ENCODE measurements around the gene PILRA.
A peak's percentile ranks its signal among the peaks of the same experiment; 100 is the strongest.
"Not testable (repeated sequence)": the region's sequence is repeated elsewhere in the genome, so short reads cannot be mapped to it uniquely, and the experiment has no call there.

Gene PILRA

DNA sequence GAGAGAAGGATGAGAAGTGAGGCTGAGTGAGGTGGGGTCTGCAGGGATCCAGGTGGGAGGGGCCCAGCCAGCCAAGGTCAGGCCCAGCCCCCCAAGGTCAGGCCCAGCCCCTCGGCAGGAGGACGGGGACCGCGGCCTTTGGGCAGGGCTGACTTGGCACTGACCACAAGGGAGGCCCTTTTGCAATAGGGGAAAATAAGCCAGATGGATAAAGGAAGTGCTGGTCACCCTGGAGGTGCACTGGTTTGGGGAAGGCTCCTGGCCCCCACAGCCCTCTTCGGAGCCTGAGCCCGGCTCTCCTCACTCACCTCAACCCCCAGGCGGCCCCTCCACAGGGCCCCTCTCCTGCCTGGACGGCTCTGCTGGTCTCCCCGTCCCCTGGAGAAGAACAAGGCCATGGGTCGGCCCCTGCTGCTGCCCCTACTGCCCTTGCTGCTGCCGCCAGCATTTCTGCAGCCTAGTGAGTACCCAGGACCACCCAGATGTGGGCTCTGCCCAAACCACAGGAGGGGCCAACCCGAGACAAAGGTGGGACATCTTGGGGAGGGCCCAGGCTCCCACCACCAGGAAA lies at the start of gene PILRA:
TSS of gene PILRA (plus strand) at position 227 of the 571 bp plus-strand sequence. CDS start at position 397, 170 bp downstream.
- DNase-seq: no peak

DNA sequence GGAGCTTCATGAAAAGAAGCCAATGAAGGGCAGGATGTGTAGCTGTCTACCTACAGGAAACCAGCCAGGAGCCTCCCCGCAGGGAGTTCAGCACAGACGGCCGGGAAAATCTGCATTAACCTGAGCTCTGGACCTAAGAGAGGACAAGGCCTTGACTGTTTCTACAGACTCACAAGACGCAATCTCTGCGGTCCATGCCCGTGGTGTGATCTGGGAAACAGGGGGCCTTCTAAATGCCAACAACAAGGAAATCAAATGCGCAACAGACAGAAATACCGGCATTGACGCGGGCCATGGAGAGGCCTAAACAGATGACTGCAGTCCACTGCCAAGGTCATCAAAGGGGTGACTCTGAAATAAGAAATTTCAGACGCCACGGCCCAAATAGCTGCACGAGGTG lies 49.1 kb upstream of the PILRA start:
- DNase-seq: not testable (repeated sequence)

DNA sequence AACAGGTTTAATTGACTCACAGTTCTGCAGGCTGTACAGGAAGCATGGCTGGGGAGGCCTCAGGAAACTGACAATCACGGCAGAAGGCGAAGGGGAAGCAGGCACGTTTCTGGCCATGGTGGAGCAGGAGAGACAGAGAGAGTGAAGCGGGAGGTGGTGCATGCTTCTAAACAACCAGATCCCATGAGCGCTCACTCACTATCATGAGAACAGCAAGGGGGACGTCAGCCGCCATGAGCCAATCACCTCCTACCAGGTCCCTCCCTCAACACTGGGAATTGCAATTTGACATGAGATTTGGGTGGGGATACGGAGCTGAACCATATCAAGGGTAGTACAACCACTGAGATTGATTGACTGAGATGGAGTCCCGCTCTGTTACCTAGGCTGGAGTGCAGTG lies 47.6 kb upstream of the PILRA start:
- DNase-seq: not testable (repeated sequence)

DNA sequence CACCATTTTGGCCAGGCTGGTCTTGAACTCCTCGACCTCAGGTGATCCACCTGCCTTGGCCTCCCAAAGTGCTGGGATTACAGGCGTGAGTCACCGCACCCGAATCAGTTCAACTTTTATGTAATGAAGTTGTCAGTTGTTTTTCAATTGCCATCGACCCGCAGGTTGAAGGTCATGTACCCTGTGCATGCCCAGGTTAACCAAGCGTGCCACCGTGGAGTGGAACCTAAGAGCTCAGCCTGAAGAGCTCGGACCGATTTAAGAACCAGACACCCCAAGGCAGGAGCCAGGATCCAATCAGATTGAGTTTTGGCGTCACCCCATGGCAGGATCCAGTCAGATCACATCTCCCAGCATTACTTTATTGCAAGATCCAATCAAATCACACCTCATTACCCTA lies 46.4 kb upstream of the PILRA start:
- DNase-seq: not testable (repeated sequence)

DNA sequence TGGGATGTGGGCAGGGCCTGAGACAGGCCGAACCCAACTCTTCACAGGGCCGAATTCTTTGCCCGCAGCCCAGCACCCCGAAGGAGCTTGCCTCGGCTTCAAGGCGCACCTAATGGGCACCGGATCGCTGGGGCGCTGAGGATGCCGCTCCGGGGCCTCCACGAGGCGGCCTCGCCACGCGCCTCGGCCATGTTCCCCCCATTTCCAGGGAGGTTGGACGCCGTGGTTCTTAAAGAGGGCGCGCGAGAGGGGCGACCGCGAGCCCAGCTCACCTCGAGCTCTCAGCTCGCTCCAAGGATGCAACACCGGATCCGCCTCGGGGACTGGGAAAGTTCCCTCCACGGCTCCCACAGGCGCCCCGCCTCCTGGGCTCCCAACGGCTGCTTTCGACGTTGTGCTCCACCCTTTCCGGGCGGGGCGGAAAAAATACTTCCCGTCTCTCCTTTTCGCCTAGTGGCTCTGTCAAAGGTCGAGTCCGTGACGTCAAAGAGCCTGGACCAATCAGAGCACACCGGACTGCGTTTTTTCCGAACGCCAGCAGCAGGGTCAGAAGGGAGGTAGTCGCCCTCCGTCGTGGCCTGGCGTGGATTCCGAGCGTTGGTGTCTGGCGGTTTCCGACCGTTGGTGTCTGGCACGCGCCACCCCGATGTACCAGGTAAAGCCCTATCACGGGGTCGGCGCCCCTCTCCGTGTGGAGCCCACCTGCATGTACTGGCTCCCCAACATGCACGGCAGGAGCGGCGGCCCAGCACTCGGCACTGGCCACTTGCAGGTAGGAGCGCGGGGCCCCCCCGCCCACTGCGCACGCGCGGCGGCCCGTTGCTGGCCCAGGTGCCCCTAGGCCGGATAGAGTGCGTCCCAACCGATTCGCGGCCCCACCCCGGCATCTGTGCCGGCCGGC lies 37.5 kb upstream of the PILRA start:
- DNase-seq: peak; percentile 73

DNA sequence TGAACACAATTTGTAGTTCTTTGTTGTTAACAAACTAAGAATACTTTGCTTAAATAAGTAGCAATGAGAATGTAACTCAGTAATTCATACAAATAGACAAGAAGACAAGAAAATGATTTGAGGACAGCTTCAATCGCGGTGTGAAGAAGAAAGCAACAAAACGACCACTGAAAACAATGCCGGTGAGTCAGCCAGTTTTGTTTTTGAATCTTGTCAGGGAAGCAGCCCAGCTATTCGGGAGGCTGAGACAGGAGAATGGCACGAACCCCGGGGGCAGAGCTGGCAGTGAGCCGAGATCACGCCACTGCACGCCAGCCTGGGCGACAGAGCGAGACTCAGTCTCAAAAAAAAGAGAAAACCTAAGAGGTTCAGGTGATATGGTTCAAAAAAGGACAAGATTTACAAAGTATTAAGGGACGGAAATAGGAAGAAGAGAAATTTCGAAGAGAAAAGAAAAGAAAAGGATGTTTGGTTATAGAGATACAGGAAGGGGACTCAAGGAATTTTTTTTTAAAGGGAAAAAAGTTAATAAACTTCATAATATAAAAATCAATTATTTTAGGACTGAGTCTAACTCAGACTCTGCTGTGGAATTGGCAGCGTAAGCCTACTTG lies 35.1 kb upstream of the PILRA start:
- not testable (repeated sequence) for DNase-seq

DNA sequence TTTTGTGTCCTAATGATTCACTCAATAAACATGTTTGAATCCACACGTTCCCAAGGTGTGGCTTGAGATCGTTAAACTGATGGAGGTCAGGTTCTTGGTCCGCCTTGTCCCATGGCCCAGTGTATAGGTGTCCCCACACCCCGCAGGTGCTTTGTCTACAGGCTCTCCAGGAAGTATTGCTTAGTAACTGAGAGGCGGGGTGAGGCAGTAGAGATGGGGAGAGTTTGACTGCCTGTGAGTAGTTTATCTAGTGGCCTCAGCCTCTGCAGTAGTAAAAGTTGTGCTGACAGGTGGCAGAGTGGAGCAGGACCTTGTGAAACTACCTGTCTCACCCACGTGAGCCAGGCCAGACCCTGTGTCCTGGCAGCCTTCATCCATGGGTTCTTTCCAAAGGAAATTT lies 32.0 kb upstream of the PILRA start:
- DNase-seq: not testable (repeated sequence)

DNA sequence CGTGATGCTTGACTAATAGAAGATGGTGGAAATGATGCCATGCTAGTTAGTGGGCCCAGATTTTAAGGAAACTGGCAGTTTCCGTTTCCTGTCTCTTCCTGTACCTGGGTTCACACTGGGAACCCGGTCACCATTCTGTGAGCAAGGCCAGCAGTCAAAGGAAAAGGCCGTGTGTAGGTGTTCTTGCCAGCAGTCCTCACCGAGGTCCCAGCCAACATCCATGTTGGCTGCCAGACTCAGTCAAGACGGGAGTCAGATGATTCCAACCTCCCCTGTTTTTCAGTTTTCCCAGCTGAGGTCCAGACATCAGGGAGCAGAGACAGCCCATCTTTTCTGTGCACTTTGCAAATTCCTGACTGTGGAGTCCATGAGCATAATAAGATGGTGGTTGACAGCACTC lies 30.5 kb upstream of the PILRA start:
- no peak for DNase-seq

DNA sequence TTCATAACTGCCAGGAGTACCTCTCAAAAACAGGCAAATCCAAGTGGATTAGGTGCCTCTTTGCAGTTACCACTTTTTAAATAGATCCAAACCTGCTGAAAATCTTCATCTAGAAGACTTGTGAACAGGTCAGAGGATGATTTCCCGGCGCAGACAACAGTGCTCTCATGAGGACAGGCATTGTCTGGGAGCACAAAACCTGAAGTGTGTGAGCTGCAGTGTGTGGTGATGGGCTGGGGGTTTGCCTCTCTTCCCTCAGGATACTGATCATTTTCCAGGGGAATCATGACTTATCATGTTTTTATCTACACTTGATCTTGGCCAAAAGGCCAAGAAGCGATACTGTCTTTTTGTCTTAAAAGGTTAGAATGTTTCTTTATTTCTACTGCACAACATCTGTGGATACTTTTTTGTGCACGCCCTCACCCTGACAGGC lies 29.1 kb upstream of the PILRA start:
- not testable (repeated sequence) for DNase-seq

DNA sequence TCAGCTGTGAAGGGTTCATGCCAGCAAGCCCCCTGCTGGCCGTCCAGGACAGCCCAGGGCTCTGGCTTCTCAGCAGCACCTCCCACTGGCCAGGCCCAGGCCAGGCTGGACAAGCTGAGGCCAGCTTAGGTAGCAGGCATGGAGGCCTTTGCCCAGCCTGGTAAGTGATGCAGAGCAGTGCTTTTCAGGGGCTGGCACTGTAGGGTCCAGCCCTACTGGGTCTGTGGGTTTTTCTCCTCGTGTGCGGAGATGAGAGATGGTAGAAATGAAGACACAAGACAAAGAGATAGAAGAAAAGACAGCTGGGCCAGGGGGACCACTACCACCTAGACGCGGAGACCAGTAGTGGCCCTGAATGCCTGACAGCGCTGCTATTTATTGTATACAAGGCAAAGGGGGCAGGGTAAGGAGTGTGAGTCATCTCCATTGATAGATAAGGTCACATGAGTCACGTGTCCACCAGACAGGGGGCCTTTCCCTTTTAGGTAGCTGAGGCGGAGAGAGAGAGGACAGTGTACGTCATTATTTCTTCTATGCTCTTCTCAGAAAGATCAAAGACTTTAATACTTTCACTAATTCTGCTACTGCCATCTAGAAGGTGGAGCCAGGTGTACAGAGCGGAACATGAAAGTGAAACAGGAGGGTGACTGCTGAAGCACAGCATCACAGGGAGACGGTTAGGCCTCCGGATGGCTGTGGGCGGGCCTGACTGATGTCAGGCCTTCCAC lies 28.6 kb upstream of the PILRA start:
- not testable (repeated sequence) for DNase-seq

DNA sequence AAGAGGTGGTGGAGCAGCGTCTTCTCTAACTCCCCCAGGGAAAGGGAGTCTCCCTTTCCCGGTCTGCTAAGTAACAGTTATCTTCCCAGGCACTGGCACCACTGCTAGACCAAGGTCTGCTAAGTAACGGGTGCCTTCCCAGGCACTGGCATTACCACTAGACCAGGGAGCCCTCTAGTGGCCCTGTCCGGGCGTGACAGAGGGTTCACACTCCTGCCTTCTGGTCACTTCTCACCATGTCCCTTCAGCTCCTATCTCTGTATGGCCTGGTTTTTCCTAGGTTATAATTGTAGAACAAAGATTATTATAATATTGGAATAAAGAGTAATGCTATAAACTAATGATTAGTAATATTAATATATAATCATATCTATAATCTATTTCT lies 28.0 kb upstream of the PILRA start:
- not testable (repeated sequence) for DNase-seq

DNA sequence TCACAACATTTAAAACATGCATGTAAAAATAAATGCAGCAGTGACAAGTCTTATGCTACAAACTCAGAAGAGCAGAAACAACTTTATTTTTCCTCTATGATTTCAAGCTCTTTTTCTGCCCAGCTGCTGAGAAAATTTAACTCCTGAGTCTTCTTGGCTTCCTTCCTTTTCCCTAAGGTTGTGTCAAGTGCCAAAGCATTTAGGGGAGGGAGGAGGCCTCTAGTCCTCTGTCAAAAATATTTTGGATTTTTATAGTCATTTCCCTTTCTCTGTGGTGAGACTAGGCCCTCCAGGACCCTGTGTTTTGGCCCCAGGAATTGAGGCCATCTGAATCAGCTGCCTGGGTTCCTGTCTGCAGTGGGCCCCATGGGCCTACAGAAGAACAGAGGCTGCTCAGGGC lies 26.4 kb upstream of the PILRA start:
- DNase-seq: no peak

DNA sequence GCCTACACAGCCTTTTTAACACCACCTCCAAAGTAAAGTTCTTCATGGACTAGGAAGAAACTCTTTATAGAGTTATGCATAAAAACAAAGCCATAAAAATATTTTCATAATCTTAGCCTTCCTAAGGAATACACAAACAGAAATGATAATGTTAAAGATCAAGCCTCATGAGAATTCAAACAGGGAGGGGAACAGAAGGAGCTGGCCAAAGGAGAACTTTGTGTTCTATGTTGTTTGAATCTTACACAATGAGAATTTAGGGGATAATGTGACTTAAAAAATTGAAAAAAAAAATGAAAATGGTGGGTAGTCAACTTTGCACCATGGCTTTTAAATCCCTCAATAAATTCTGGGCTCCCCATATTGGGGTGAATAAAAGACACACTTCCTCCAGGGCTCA lies 24.5 kb upstream of the PILRA start:
- DNase-seq: no peak

DNA sequence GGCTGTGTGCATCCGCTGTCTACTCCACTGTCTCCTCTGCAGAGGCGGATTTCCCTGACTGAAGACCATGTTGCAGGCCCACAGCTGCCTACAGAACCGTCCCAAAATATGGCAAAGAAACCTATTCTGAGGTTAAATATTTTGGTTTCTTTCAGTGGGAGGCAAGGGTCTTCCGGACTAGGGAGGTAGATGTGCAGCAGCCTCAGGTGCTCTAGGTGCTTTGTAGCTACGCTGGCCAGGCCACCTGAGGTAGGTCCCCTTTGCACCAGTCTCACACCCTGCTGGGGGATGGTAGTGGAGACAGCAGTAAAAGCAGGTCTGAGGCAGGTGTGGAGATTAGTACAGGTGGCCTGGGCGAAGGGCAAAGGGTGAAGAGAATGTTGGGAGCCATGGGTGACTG lies 23.5 kb upstream of the PILRA start:
- no peak for DNase-seq

DNA sequence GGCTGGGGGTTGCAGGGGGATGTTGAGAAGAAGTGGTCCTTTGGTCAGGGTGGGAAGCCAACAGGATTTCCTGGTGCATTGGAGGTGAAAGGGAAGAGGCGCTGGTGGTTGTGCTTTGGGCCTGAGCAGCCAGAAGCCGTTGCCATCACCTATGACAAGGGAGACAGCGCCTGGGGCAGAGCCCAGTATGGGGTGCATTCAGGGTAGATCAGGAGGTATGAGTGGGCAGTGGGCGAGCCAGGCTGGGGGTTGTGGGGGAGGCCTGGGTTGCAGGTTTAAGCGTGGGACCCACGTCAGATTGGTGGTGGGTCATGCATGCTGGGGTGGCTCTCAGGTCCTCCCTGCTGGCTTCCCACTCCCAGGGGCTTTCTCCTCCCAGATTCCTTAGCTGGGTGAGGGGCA lies 21.6 kb upstream of the PILRA start:
- DNase-seq: no peak

DNA sequence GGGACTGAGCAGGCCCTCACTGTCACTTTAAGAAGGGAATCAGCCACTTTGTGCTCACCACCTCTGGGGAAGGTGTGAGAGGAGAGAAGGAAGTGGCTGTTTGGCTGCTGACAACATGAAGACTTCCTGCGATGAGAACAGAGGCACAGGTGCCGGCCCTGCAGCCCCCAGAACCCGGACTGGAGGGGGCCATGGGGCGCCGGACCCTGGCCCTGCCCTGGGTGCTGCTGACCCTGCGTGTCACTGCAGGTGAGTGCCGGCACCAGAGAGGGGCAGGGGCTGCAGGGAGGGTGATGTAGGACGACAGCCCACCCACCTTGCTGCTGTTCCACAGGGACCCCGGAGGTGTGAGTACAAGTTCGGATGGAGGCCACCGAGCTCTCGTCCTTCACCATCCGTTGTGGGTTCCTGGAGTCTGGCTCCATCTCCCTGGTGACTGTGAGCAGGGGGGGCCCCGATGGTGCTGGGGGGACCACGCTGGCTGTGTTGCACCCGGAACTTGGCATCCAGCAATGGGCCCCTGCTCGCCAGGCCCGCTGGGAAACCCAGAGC lies 21.0 kb upstream of the PILRA start:
- not testable (repeated sequence) for DNase-seq

DNA sequence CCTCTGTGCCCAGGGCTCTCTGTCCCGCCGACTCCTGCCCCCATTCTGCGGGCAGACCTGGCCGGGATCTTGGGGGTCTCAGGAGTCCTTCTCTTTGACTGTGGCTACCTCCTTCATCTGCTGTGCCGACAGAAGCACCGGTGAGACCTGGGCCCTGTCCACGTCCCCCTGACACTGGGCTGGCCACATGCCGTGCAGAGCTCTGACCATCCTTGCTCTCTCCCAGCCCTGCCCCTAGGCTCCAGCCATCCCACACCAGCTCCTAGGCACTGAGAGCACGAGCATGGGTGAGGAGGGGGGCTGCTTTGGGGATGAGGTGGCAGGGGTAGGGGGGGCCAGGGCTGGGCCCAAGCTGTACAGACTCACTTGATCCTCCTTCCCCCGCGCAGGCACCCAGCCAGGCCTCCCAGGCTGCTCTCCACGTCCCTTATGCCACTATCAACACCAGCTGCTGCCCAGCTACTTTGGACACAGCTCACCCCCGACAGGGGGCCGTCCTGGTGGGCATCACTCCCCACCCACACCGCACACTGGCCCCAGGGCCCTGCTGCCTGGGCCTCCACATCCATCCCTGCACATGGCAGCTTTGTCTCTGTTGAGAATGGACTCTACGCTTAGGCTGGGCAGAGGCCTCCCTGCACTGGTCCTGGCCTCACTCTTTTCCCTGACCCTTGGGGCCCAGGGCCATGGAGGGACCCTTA lies 20.2 kb upstream of the PILRA start:
- no peak for DNase-seq

DNA sequence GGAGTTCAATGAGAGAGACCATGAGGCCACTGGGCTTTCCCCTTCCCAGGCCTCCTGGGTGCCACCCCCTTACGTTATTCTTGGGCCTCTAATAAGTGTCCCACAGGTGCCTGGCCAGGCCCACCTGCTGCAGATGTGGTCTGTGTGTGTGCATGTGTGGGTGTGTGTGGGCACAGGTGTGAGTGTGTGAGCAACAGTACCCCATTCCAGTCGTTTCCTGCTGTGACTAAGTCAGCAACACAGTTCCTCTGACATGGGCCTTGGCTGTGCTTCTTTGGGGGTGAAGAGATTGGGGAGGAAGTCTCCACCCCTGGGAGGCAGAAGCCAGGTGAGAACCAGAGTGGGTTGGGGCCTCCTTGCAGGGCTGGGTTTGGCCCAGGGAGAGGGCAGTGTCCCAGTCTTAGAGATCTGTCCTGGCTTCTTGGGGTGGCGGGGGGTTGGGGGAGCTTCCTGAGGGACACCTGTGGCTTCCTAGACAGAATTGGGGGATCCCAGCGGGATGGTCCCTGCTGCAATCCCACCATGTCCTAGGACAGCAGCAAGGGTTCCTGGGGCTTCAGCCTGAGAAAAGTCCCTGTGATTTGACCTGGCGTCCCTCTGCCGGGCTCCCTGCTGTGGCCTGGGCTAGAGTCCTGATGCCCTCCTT lies 19.5 kb upstream of the PILRA start:
- DNase-seq: no peak

DNA sequence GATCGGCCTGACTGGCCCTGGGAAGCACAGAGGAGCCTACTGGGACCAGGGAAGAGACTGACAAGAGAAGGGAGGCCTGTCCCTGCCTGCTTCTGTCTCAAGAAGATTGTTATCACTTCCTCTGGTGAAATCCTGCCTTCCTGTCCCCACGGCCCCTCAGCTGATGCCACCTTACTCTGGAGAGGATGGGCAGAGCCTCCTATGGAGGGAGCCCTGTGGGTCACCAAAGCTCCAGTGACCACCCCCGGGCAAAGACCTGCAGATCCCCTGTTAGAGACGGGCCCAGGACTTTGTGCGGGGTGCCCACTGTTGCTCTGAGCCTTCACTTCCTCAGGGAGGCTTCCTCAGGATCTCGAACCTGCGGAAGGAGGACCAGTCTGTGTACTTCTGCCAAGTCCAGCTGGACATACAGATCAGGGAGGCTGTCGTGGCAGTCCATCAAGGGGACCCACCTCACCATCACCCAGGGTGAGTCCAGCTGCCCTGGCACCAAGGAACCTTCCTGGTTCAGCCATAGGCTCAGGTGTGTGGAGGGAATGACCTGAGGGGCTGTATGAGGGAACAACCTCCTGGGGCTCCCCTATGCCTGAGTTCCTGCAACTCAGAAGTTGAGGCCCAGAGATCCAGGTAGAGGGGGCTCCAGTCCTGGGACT lies 16.7 kb upstream of the PILRA start:
- no peak for DNase-seq

DNA sequence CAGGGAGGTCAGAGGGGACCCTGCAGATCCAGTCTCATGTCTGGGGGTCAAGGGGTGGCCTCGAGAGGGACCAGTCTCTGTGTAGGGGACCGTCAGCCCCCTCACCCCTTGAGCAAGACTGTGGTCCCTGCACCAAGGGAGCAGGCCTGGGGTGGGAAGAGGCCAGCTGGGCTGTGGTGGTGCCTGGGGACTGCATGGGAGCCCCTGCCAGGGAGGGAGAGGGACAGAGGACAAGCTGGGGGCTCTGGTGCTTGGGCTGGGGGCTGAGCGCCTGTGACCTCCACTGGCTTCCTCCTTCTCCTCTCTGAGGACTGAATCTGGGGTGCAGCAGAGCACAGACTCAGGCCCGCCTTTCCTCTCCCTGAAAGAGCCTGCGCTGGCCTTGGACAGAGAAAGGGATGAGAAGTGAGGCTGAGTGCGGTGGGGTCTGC lies 16.1 kb upstream of the PILRA start:
- DNase-seq: no peak
